Parietal lobe (tissue), 2 donors: ENCODE results near the gene SLC7A6. TPM values are rescaled to one million over a fixed set of nuclear protein-coding genes. Genes with fewer than 3 reads are reported as not detected.

Experiments used
- small RNA-seq: library from RNA; depleted of rRNA; stranded (forward); fragments of <200 nt; gene quantifications from one replicate; pipeline ENCODE3, GENCODE V24; 2014; ENCODE audit warnings: low replicate concordance
- total RNA-seq: library from RNA; depleted of rRNA; stranded (reverse); fragments of >200 nt; gene quantifications from one replicate; pipeline ENCODE4 v1.2.3, GENCODE V29; 2014

SLC7A6 gene
- total RNA-seq, result 46.3 TPM

GRCh38 chr16:68264128-68265077 lies at the start of gene SLC7A6:
Gene SLC7A6, plus strand, starts transcription at chr16:68264526. Its CDS starts 10,201 bp downstream, at chr16:68274727.

GRCh38 chr16:68235887-68236136 lies 28.5 kb upstream of the SLC7A6 start, which contains the start of gene ESRP2:
Gene ESRP2, minus strand, starts transcription at chr16:68236127. Its CDS starts 82 bp downstream, at chr16:68236045.

GRCh38 chr16:68244903-68245853 lies 19.1 kb upstream of the SLC7A6 start, which contains the start of gene PLA2G15:
Gene PLA2G15, plus strand, starts transcription at chr16:68245373. Its CDS starts 54 bp downstream, at chr16:68245427.

GRCh38 chr16:68310774-68311511 lies 46.6 kb downstream of the SLC7A6 start, which contains the start of the genes PRMT7 and SLC7A6OS:
Gene PRMT7, plus strand, starts transcription at chr16:68311019. Its CDS starts 4,961 bp downstream, at chr16:68315980.
Gene SLC7A6OS, minus strand, starts transcription at chr16:68310946. Its CDS starts 20 bp downstream, at chr16:68310926.

Small RNAs within 50 kb of the gene (small RNA-seq; reads per million reads assigned to genes)
- not detected for gene RNU4-30P
- not detected for gene RNU6-1262P

Other genes starting within 250 kb of the SLC7A6 start
- gene DPEP2NB, start 248.6 kb upstream of the SLC7A6 start, total RNA-seq, result not detected
- gene DDX28, start 241.3 kb upstream of the SLC7A6 start, total RNA-seq, result 8.8 TPM
- 15.7 TPM for gene DUS2, start 241.2 kb upstream of the SLC7A6 start, total RNA-seq
- gene NFATC3, start 179.2 kb upstream of the SLC7A6 start, total RNA-seq, result 26.6 TPM
- gene ESRP2, start 28.4 kb upstream of the SLC7A6 start, total RNA-seq, result not detected
- 17.8 TPM for gene PLA2G15, start 19.2 kb upstream of the SLC7A6 start, total RNA-seq
- gene SLC7A6OS, start 46.4 kb downstream of the SLC7A6 start, total RNA-seq, result 29.1 TPM
- gene PRMT7, start 46.5 kb downstream of the SLC7A6 start, total RNA-seq, result 82.9 TPM
- 107 TPM for gene SMPD3, start 184.0 kb downstream of the SLC7A6 start, total RNA-seq